HepG2 (cell line): ENCODE data around the gene CAMTA2. TPM values are rescaled to one million over a fixed set of nuclear protein-coding genes. Genes with fewer than 3 reads are reported as not detected.

ENCODE experiments used
- DRAP1 ChIP-seq: IDR thresholded peaks from 2 replicates; pipeline ENCODE4 v1.6.1; 2016; ENCODE audit warnings: missing genetic modification reagents, missing compliant biosample characterization
- E2F2 ChIP-seq: sonication (generic); formaldehyde crosslinking; IDR thresholded peaks from 2 replicates; pipeline ENCODE4 v1.4.0; 2020; ENCODE audit warnings: missing genetic modification reagents, borderline replicate concordance
- FUBP1 ChIP-seq: sonication (generic); formaldehyde crosslinking; IDR thresholded peaks from 2 replicates; pipeline ENCODE4 v1.5.1; 2020; ENCODE audit warnings: missing genetic modification reagents, mild to moderate bottlenecking, borderline replicate concordance
- MNT ChIP-seq: fragments of 450-650 bp; IDR thresholded peaks from 2 replicates; pipeline ENCODE4 v1.6.1; 2016
- MXD1 ChIP-seq: sonication (generic); formaldehyde crosslinking; IDR thresholded peaks from 2 replicates; pipeline ENCODE4 v1.4.0; 2020; ENCODE audit warnings: mild to moderate bottlenecking, missing genetic modification reagents
- NFIC ChIP-seq: IDR thresholded peaks from 2 replicates; pipeline ENCODE4 v1.6.1; 2012; ENCODE audit warnings: mild to moderate bottlenecking, low read length, inconsistent platforms
- POLR2G ChIP-seq: fragments of 200-400 bp; formaldehyde crosslinking; IDR thresholded peaks from 2 replicates; pipeline ENCODE4 v1.6.1; 2018; ENCODE audit warnings: mild to moderate bottlenecking, low read depth, low read length, moderate library complexity
- PPARG ChIP-seq: conservative IDR thresholded peaks from 2 replicates; pipeline ENCODE4 v1.6.1; 2016; ENCODE audit warnings: missing biosample characterization, missing genetic modification reagents
- SETDB1 ChIP-seq: sonication (generic); formaldehyde crosslinking; IDR thresholded peaks from 2 replicates; pipeline ENCODE4 v1.5.1; 2020; ENCODE audit warnings: missing genetic modification reagents, mild to moderate bottlenecking, borderline replicate concordance
- SNAPC4 ChIP-seq: sonication (generic); formaldehyde crosslinking; IDR thresholded peaks from 2 replicates; pipeline ENCODE4 v1.4.0; 2020; ENCODE audit warnings: mild to moderate bottlenecking, missing genetic modification reagents
- TCF12 ChIP-seq, 2 experiments: fragments of 450-650 bp in 1 of 2; sonication (generic) in 1 of 2; formaldehyde crosslinking in 1 of 2; IDR thresholded peaks; 2 replicates each; pipeline versions ENCODE4 v1.6.1 to v1.8.0; 2017 to 2022; ENCODE audit warnings: antibody characterized with exemption in 1 of 2, mild to moderate bottlenecking in 1 of 2, missing genetic modification reagents in 1 of 2, moderate library complexity in 1 of 2
- TOE1 ChIP-seq: sonication (generic); formaldehyde crosslinking; IDR thresholded peaks from 2 replicates; pipeline ENCODE4 v1.4.0; 2020; ENCODE audit warnings: mild to moderate bottlenecking, missing genetic modification reagents
- TRIM24 ChIP-seq: sonication (generic); formaldehyde crosslinking; IDR thresholded peaks from 2 replicates; pipeline ENCODE4 v1.8.0; 2022; ENCODE audit warnings: mild to moderate bottlenecking, missing genetic modification reagents
- ZNF12 ChIP-seq: sonication (generic); formaldehyde crosslinking; IDR thresholded peaks from 2 replicates; pipeline ENCODE4 v1.5.0; 2020; ENCODE audit warnings: missing genetic modification reagents
- ZNF143 ChIP-seq: sonication (generic); formaldehyde crosslinking; IDR thresholded peaks from 2 replicates; pipeline ENCODE4 v1.4.0; 2020; ENCODE audit warnings: missing genetic modification reagents
- ZNF274 ChIP-seq: sonication (generic); formaldehyde crosslinking; IDR thresholded peaks from 2 replicates; pipeline ENCODE4 v1.5.1; 2020; ENCODE audit warnings: mild to moderate bottlenecking, missing genetic modification reagents
- ZNF468 ChIP-seq: sonication (generic); formaldehyde crosslinking; IDR thresholded peaks from 2 replicates; pipeline ENCODE4 v1.8.0; 2022; ENCODE audit warnings: mild to moderate bottlenecking, moderate library complexity, missing genetic modification reagents
- ZNF570 ChIP-seq: sonication (generic); formaldehyde crosslinking; IDR thresholded peaks from 2 replicates; pipeline ENCODE4 v1.4.0; 2020; ENCODE audit warnings: mild to moderate bottlenecking, missing genetic modification reagents, borderline replicate concordance
- ZNF598 ChIP-seq: sonication (generic); formaldehyde crosslinking; IDR thresholded peaks from 2 replicates; pipeline ENCODE4 v1.5.1; 2020; ENCODE audit warnings: mild to moderate bottlenecking, missing genetic modification reagents, borderline replicate concordance
- polyA plus RNA-seq, 8 experiments: library from polyadenylated mRNA; depleted of rRNA in 3 of 8; stranded (reverse) in 7 of 8; unstranded in 1 of 8; fragments of >200 nt; fragmentation: Illumina TruSeq in 4 of 8; extraction: Trizol in 4 of 8; gene quantifications; 2 replicates each; pipeline versions ENCODE4 v1.2.1 to v1.2.3, GENCODE V29; 2011 to 2016; ENCODE audit warnings: low read depth in 4 of 8, missing spikeins in 1 of 8, mixed read lengths in 1 of 8; ENCODE audit not compliant: insufficient read depth in 1 of 8
- total RNA-seq, 5 experiments: library from RNA; depleted of rRNA; stranded (reverse); fragments of >200 nt; fragmentation: Illumina TruSeq; extraction: Trizol; gene quantifications; 2 replicates each; pipeline ENCODE4 v1.2.3, GENCODE V29; 2016; ENCODE audit warnings: low read depth in 1 of 5

Gene CAMTA2
- total and polyA plus RNA-seq, 2 of the 13 experiments (the other 11 are each of a cell fraction or from before 2014, with no cell fraction given), result 4.1 to 7.1 TPM

GRCh38 chr17:4969551-4970173, 17.8 kb downstream of the CAMTA2 start (continued):
- TF ChIP-seq POLR2G (peak; percentile 38; the same call in 1 of the 2 replicates), ZNF468 (CRISPR knock-in tag) (no peak), SNAPC4 (CRISPR knock-in tag) (no peak), PPARG (no peak), TCF12 (IDR thresholded peaks at IDR 0.05) (no peak), TCF12 (CRISPR knock-in tag; IDR thresholded peaks at IDR 0.05) (no peak), TRIM24 (CRISPR knock-in tag) (no peak), NFIC (no peak), E2F2 (CRISPR knock-in tag) (no peak), ZNF598 (no peak), ZNF570 (no peak), SETDB1 (no peak), DRAP1 (CRISPR knock-in tag) (no peak), FUBP1 (CRISPR knock-in tag) (no peak), MNT (no peak), ZNF143 (CRISPR knock-in tag) (0 out of 2 replicates have a peak, but pooled peaks have one; percentile 30), ZNF12 (no peak), MXD1 (CRISPR knock-in tag) (no peak), TOE1 (CRISPR knock-in tag) (no peak), ZNF274 (no peak)
